GM19452 (cell line): ENCODE data around the gene CD40LG.

Experiments
- ATAC-seq: cut with Tn5 transposase; IDR thresholded peaks from one replicate; pipeline ENCODE4 v1.9.1; 2021; ENCODE audit not compliant: unreplicated experiment

Gene CD40LG

DNA sequence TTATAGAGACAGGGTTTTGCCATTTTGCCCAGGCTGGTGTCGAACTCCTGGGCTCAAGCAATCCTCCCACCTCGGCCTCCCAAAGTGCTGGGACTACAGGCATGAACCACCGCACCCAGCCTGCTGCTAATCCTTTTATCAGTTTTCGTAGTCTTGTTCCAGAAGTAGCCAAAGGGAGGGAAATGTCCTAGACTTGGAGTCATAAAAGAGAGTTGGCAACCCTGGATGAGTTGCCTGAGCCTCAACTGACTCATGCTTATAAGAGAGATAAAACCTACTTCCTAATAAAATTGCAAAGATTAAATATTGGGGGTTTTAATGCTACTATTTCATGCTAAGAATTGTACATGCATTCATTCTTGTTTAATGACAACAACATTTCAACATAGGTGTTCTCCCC is 44.3 kb downstream of the CD40LG start:
- ATAC-seq: no peak

DNA sequence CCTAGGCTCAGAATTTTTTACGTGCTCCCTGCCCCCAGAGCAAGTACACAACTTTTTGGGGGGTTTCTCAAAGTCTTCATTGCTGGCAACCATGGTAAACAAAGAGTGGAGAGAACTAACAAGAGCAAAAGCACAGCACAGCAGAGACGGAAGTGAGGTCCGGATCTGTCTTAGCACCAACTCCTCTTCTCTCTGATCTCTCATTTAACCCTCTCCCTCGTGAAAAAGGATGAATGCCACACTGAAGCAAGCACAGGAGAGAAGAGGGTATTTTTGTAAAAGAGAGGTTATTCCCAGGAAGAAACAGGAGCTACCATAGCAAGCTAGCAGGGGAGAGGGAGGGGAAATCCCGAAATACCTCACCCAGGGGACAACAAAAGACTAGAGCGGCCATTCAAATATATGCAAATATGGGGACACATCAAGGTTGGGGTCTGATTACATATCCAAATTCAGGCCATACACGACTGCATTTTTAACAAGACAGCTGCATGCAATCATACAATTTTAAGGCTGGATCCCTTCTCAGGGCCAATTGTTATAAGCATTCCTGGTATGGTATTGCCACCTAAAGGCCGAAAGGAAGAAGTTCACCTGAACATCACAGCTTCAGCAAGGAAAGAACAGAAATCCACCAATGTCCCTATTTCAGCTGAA is 46.6 kb downstream of the CD40LG start:
- ATAC-seq: peak; percentile 74

DNA sequence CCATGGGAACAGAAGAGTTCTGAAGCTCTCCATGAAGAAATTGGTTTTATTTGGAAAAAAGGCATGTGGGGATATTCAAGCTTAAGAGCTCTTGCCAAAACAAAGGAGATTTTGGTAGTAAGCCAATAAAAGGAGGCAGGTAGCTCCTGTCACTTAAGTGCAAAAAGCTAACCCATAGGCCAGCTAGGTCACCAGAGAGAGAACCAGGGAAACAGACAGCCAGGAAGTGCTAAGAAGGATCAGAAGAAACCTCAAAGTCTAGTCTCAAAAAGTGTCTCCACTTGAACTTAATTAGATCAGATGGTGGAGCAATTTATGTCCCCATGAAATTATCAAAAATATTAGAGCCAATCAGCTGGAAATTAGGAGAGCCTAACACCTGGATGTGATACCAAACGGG is 49.2 kb downstream of the CD40LG start:
- no peak for ATAC-seq

- ATAC-seq: no peak
These were observed 60.4 kb downstream of the CD40LG start for GRCh38 chrX:136708348-136708747.
